ENCODE results near the gene SLC22A1.

Gene SLC22A1

GRCh38 chr6:160194808-160195207 is 73.2 kb downstream of the SLC22A1 start:
- TF ChIP-seq CTCF (IDR thresholded peaks at IDR 0.05; ENCODE audit: control insufficient read depth, extremely low read depth, insufficient read depth) = no peak

GRCh38 chr6:160197662-160198061 is 76.0 kb downstream of the SLC22A1 start:
- TF ChIP-seq CTCF (IDR thresholded peaks at IDR 0.05; ENCODE audit: control insufficient read depth, extremely low read depth, insufficient read depth) = no peak
- DNase-seq (ENCODE audit: low read depth) = no peak
- H3K4me3 ChIP-seq (ENCODE audit: low read depth, low read length) = no peak overlapping the region

More at GRCh38 chr6:160194808-160195207, 73.2 kb downstream of the SLC22A1 start:
- H3K4me3 ChIP-seq (ENCODE audit: low read depth, low read length) = no peak overlapping the region
- no peak for DNase-seq (ENCODE audit: low read depth)

GRCh38 chr6:160198606-160199211 is 77.1 kb downstream of the SLC22A1 start:
- DNase-seq (ENCODE audit: low read depth) = no peak
- TF ChIP-seq CTCF (IDR thresholded peaks at IDR 0.05; ENCODE audit: control insufficient read depth, extremely low read depth, insufficient read depth) = no peak
- no peak overlapping the region for H3K4me3 ChIP-seq (ENCODE audit: low read depth, low read length)

- no peak for TF ChIP-seq CTCF (IDR thresholded peaks at IDR 0.05; ENCODE audit: control insufficient read depth, extremely low read depth, insufficient read depth)
- no peak for DNase-seq (ENCODE audit: low read depth)
- H3K4me3 ChIP-seq (ENCODE audit: low read depth, low read length) = no peak overlapping the region
Measured at GRCh38 chr6:160201061-160201460, 79.4 kb downstream of the SLC22A1 start.

- no peak for DNase-seq (ENCODE audit: low read depth)
- no peak overlapping the region for H3K4me3 ChIP-seq (ENCODE audit: low read depth, low read length)
- TF ChIP-seq CTCF (IDR thresholded peaks at IDR 0.05; ENCODE audit: control insufficient read depth, extremely low read depth, insufficient read depth) = no peak
Measured at GRCh38 chr6:160202411-160202810, 80.8 kb downstream of the SLC22A1 start.

- no peak overlapping the region for H3K4me3 ChIP-seq (ENCODE audit: low read depth, low read length)
- DNase-seq (ENCODE audit: low read depth) = no peak
- TF ChIP-seq CTCF (IDR thresholded peaks at IDR 0.05; ENCODE audit: control insufficient read depth, extremely low read depth, insufficient read depth) = no peak
Measured at GRCh38 chr6:160203076-160203475, 81.5 kb downstream of the SLC22A1 start.

- no peak overlapping the region for H3K4me3 ChIP-seq (ENCODE audit: low read depth, low read length)
- no peak for TF ChIP-seq CTCF (IDR thresholded peaks at IDR 0.05; ENCODE audit: control insufficient read depth, extremely low read depth, insufficient read depth)
- DNase-seq (ENCODE audit: low read depth) = no peak
Measured at GRCh38 chr6:160203522-160203921, 81.9 kb downstream of the SLC22A1 start.
